Natural killer cell treated with Interleukin-12 subunit alpha and Interleukin-12 subunit beta and Interleukin-15 and Interleukin-18, amount 100 ng/mL, for 72 hours (primary cell): ENCODE measurements around the gene NCOR1. TPM values are rescaled to one million over a fixed set of nuclear protein-coding genes. Genes with fewer than 3 reads are reported as not detected.

Experiments used
- ATAC-seq, 2 donors: fragments of 150-1000 bp; cut with Tn5 transposase in 1 of 2; sonication (Bioruptor Pico), chemical (Tn5 transposase) in 1 of 2; 2 replicates each; pipeline ENCODE4 v1.10.0; 2021
- DNase-seq: peaks from one replicate; pipeline ENCODE4 v3.0.0; 2022; ENCODE audit warnings: low spot score
- H3K27ac Mint-ChIP-seq, 2 donors: 1 replicate in 1 of 2; 2 replicates in 1 of 2; pipeline ENCODE4 v1.8.0; 2022; ENCODE audit warnings: mixed read lengths in 2 of 2, mild to moderate bottlenecking in 1 of 2, moderate library complexity in 1 of 2
- H3K27me3 Mint-ChIP-seq, 2 donors: 1 replicate in 1 of 2; 2 replicates in 1 of 2; pipeline ENCODE4 v1.8.0; 2022; ENCODE audit warnings: mixed read lengths in 2 of 2
- H3K36me3 Mint-ChIP-seq: one replicate; pipeline ENCODE4 v1.8.0; 2022; ENCODE audit warnings: mixed read lengths
- H3K4me1 Mint-ChIP-seq, 2 donors: 1 replicate in 1 of 2; 2 replicates in 1 of 2; pipeline ENCODE4 v1.8.0; 2022; ENCODE audit warnings: low read depth in 2 of 2, mixed read lengths in 2 of 2, mild to moderate bottlenecking in 1 of 2
- H3K4me3 Mint-ChIP-seq: one replicate; pipeline ENCODE4 v1.8.0; 2022; ENCODE audit warnings: mixed read lengths
- H3K9me3 Mint-ChIP-seq: 2 replicates; pipeline ENCODE4 v1.8.0; 2022; ENCODE audit warnings: mixed read lengths
- total RNA-seq, 2 donors: library from RNA; stranded (reverse); gene quantifications; one replicate each; pipeline ENCODE4 v1.2.3, GENCODE V29; 2022

NCOR1 gene
- total RNA-seq, 2 donors from 2014 or later: 146 to 193 TPM

DNA sequence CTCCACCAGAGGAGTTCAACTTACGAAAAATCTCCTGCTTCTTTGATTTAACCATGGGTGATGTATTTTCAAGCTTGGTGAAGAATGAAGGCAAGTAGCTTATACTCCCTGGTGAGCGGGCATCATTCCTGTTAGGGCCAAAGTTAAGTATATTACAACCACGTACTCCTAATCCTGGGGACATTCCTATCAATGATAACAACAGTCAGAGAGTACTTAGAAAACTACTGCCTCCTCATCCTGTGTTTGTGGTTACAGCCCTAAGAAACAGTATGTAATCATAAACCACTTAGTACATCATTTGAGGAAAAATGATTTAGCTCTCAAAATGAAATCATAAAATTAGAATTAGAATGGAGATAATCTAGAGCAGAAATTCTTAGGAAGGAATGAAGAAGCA lies 168.4 kb downstream of the NCOR1 start:
- Mint-ChIP-seq H3K9me3 (no peaks in the 10 kb centered on the region), H3K27me3 (no peaks in the 10 kb centered on the region), H3K27ac (peak overlapping the region; percentile 22 to 54), H3K4me3 (no peak overlapping the region), H3K36me3 (peaks cover 33% of the 10 kb centered on the region), H3K4me1 (peaks cover 14% of the 10 kb centered on the region in 2 donors)
- no peak for DNase-seq
- no peak for ATAC-seq

DNA sequence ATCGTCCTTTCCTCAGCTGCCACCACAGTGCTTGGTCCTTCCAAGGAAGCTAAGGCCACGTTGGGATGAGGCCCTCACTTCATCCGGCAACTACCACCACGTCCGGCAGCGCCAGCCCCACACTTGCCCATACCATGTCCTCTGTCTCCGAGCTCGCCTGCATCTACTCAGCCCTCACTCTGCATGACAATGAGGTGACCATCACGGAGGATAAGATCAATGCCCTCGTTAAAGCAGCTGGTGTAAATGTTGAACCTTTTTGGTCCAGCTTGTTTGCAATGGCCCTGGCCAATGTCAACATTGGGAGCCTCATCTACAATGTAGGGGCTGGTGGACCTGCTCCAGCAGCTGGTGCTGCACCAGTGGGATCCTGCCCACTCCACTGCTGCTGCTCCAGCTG lies 170.8 kb downstream of the NCOR1 start:
- H3K4me1 Mint-ChIP-seq: peaks cover 11 to 14% of the 10 kb centered on the region in 2 donors
- no peaks in the 10 kb centered on the region for H3K9me3 Mint-ChIP-seq
- H3K4me3 Mint-ChIP-seq: no peak overlapping the region
- peaks cover 28% of the 10 kb centered on the region for H3K36me3 Mint-ChIP-seq
- no peak for ATAC-seq
- H3K27ac Mint-ChIP-seq: peak overlapping the region in 1 of 2 donors; percentile 31
- DNase-seq: no peak
- H3K27me3 Mint-ChIP-seq: no peaks in the 10 kb centered on the region

DNA sequence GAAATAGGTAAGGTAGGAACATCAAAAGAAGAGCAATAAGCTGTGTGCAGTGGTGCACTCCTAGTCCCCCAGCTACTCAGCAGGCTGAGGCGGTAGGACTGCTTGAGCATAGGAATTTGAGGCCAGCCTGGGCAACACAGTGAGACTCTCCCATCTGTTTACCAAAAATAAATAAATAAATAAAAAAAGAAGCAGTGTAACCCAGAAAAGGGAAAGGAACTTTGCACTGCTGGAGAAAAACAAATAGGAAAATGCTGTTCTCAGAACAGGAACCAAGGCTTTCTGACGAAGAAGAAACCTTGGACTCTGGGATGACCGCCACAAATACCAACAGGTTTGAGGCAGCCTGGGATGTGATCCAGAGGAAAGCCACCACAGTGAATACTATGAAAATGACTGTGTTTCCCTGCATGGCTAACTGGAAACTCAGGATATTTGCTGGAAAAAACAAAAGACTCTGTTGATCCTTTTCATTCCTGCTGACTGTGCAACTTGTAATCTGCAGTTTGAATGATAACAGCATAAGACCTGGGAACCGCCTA lies 174.6 kb downstream of the NCOR1 start:
- Mint-ChIP-seq H3K9me3 (no peaks in the 10 kb centered on the region), H3K27ac (no peak overlapping the region), H3K4me3 (no peak overlapping the region)

DNA sequence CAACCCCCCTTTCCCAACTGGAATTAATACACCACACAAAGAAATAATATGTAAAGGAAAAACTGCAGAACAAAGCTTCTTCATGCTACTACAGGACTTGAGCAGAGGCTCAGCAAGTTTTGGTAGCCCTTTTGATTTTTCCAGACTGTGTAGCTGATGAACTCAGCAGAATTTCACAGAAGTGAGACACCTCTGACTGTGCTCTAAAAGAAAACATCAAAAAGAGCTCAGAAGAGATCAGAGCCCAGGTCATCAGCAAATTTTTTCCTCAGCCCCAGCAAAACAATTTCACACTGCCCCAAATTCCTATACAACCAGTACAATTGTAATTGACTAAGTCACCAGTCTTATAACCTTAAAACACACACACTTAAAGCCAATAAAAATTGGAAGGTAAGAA lies 177.7 kb downstream of the NCOR1 start:
- H3K36me3 Mint-ChIP-seq: peaks cover 19% of the 10 kb centered on the region

More for the DNA sequence above, 174.6 kb downstream of the NCOR1 start:
- Mint-ChIP-seq H3K27me3 (no peaks in the 10 kb centered on the region), H3K4me1 (peaks cover under 1 to 14% of the 10 kb centered on the region in 2 donors), H3K36me3 (peaks cover 13% of the 10 kb centered on the region)
- no peak for ATAC-seq
- no peak for DNase-seq

DNA sequence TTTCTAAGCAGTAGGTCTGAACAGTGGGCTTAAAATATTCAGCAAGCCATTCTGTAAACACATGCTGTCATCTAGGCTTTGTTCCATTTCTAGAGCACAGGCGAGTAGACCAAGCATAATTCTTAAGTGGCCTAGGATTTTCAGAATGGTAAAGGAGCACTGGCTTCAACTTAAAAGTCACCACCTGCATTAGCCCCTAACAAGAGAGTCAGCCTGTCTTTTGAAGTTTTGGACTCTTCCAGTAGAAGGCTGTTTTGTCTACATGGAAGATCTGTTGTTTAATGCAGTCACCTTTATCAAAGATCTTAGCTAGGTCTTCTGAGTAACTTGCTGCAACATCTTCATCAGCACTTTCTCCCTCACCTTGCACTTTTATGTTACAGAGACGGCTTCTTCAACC lies 179.1 kb downstream of the NCOR1 start:
- no peak overlapping the region for H3K4me3 Mint-ChIP-seq
- H3K4me1 Mint-ChIP-seq: peaks cover 5 to 7% of the 10 kb centered on the region in 2 donors
- ATAC-seq: no peak
- no peak for DNase-seq
- H3K36me3 Mint-ChIP-seq: peaks cover 18% of the 10 kb centered on the region
- no peaks in the 10 kb centered on the region for H3K9me3 Mint-ChIP-seq
- no peaks in the 10 kb centered on the region for H3K27me3 Mint-ChIP-seq
- H3K27ac Mint-ChIP-seq: peak overlapping the region in 1 of 2 donors; percentile 59

More for the DNA sequence above, 177.7 kb downstream of the NCOR1 start:
- Mint-ChIP-seq H3K4me3 (no peak overlapping the region), H3K4me1 (peaks cover 5 to 11% of the 10 kb centered on the region in 2 donors), H3K27me3 (no peaks in the 10 kb centered on the region), H3K27ac (peak overlapping the region; percentile 57 to 59), H3K9me3 (no peaks in the 10 kb centered on the region)
- no peak for ATAC-seq
- no peak for DNase-seq

DNA sequence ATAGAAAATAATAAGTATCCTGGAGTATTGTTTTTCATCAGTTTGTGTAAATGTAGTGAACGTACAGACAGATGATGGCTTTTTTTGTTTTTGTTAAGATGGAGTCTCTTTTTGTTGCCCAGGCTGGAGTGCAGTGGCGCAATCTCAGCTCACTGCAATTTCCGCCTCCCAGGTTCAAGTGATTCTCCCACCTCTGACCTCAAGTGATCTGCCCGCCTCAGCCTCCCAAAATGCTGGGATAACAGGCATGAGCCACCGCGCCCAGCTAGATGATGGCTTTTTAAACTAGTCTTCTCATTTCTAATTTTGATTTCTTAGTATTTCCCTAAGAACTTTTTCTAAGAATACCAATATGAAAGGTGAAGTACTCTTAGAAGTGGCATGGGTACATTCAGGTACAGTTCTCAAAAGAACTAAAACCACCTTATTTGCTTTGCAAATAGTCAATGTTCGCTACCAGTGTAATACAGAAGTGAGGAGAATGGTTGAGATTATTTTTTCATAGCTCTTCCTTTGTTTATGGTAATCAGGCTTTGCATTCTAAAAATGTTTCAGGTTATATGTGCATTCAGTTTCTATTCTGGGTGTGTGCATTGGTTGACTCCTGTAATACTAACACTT lies 181.5 kb downstream of the NCOR1 start:
- Mint-ChIP-seq H3K4me1 (peaks cover 5 to 7% of the 10 kb centered on the region in 2 donors), H3K4me3 (no peak overlapping the region), H3K27ac (peak overlapping the region in 1 of 2 donors; percentile 56), H3K36me3 (peaks cover 18% of the 10 kb centered on the region), H3K27me3 (no peaks in the 10 kb centered on the region), H3K9me3 (no peaks in the 10 kb centered on the region)
- DNase-seq (no peak), ATAC-seq (no peak)

DNA sequence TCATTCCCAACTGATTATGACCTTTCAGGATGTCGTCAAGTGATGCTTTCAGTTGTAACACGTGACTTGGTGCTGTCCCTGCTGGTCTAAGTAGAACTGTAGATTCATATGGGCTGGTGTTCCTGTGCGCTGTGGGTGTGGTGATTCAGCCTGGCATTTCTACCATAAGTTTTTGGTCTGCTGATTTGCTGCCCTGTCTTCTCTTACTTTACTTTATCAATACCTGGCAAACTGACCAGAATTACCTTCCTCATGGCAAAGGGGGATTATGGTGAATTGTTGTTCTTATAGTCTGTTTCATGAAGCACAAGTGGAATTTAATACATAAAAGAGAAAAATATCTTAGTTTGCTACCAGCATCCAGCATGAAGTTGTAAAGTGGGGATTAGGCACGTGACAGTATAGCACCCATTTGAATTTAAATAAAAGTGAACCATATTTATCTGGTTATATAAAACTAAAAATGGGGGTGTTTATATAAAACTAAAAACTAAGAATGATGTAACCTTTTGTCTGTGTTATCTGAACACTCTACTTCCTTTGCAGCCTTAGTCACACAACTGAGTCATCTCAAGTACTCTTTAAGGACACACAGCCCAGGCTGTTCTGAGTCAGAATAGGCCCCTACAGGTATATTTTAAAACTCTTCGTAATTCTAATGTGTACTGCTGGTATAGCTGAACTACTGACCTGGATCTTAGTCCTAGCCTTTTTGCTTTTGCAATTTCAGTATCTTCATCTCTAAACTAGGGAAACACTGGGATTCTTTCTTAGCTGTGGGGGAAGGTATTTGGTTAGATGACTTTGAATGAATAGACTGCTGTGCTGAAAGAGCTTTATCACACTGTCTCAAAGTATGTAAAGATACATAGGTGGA lies 187.4 kb downstream of the NCOR1 start:
- DNase-seq (no peak), ATAC-seq (peak; percentile 91 to 99)
- H3K4me1 Mint-ChIP-seq: peaks cover 8 to 21% of the 10 kb centered on the region in 2 donors
- H3K36me3 Mint-ChIP-seq: peaks cover 37% of the 10 kb centered on the region
- no peaks in the 10 kb centered on the region for H3K9me3 Mint-ChIP-seq
- H3K27me3 Mint-ChIP-seq: no peaks in the 10 kb centered on the region
- H3K27ac Mint-ChIP-seq: peak overlapping the region; percentile 83 to 86
- peak overlapping the region; percentile 59 for H3K4me3 Mint-ChIP-seq

DNA sequence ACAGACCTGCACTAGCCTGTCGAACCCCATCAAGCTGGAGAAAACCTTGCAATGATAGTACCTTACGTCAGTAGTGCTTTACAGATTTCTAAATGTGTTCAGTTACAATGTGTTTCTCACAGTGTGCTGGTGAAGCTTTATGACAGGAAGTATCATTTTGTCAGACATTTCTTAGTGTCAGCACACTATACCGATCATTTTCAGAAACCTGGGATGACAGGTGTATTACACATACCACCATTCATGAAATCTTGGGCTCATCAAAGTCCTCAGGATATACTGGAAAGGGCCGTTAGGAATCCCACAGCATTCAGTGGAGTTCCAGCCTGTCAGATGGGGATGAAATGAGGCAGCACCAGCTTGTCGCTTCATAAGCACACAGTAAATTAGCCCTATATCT lies 188.4 kb downstream of the NCOR1 start:
- Mint-ChIP-seq H3K27ac (peak overlapping the region; percentile 83 to 86), H3K4me3 (peak overlapping the region; percentile 59), H3K4me1 (peaks cover 8 to 21% of the 10 kb centered on the region in 2 donors), H3K36me3 (peaks cover 31% of the 10 kb centered on the region), H3K9me3 (no peaks in the 10 kb centered on the region), H3K27me3 (no peaks in the 10 kb centered on the region)
- DNase-seq (no peak), ATAC-seq (no peak)

DNA sequence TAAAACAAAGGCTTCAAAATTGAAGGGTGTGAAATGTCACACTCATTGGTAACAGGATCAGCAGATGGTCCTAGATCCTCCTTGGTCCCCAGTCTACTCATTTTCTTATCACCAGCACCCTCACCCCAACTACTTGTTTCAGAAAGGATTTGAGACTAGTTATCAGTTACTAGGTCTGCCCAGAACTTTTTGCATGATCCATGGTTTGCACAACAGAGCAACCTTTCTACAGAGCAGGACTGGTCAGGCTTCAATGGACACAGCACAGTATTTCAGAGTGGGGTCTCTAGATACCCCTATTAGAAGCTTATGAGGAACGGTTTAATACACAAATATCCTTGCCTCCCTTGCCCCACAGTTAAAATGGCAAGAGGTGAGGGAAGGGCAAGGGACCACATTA lies 190.1 kb downstream of the NCOR1 start:
- DNase-seq (no peak), ATAC-seq (no peak)
- H3K27ac Mint-ChIP-seq: peak overlapping the region in 1 of 2 donors; percentile 83
- H3K36me3 Mint-ChIP-seq: peaks cover 34% of the 10 kb centered on the region
- no peak overlapping the region for H3K4me3 Mint-ChIP-seq
- no peaks in the 10 kb centered on the region for H3K9me3 Mint-ChIP-seq
- peaks cover 12 to 21% of the 10 kb centered on the region in 2 donors for H3K4me1 Mint-ChIP-seq
- H3K27me3 Mint-ChIP-seq: no peaks in the 10 kb centered on the region

DNA sequence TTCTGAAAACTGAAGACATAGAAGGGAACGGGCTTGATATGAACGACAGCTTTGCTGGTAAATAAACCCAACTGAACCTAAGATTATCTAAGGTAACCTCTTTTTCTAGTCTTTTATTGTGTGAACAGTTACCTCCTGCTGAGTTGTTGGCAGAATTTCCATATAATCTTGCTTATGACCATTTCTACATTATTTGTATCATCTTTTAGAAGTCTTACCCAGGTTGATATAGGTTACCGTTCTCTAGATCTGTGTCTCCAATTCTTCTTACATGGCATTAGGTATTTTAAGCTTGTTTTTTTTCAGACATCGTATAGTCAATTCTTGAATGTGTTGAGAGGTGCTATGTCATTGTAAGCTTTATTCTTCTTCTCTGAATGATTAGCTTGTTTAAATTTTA lies 191.5 kb downstream of the NCOR1 start:
- no peak for DNase-seq
- Mint-ChIP-seq H3K4me1 (peaks cover 12 to 21% of the 10 kb centered on the region in 2 donors), H3K27ac (no peak overlapping the region), H3K36me3 (peaks cover 36% of the 10 kb centered on the region), H3K27me3 (no peaks in the 10 kb centered on the region), H3K4me3 (no peak overlapping the region), H3K9me3 (no peaks in the 10 kb centered on the region)
- no peak for ATAC-seq

DNA sequence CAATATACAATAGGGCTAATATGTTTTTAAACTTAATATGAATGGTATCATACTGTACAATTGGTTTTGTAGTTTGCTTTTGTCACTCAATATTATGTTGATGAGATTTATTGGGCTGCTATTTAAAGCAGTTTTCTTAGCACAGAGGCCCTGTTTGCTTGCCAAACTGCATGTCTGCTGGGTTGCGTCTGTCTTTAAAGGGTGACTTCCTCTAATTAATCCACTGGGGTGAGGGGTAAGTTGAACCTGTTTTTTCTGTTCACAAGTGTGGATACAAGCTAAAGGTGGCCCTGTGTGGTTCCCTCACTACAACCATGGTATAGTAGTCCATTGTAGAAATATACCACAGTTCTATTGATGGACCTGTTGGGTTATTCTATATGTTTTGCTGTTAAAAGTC lies 196.0 kb downstream of the NCOR1 start:
- Mint-ChIP-seq H3K27me3 (no peaks in the 10 kb centered on the region), H3K4me3 (no peak overlapping the region), H3K9me3 (no peaks in the 10 kb centered on the region), H3K4me1 (peaks cover 4 to 6% of the 10 kb centered on the region in 2 donors), H3K27ac (no peak overlapping the region), H3K36me3 (peaks cover 12% of the 10 kb centered on the region)
- DNase-seq (no peak), ATAC-seq (no peak)

DNA sequence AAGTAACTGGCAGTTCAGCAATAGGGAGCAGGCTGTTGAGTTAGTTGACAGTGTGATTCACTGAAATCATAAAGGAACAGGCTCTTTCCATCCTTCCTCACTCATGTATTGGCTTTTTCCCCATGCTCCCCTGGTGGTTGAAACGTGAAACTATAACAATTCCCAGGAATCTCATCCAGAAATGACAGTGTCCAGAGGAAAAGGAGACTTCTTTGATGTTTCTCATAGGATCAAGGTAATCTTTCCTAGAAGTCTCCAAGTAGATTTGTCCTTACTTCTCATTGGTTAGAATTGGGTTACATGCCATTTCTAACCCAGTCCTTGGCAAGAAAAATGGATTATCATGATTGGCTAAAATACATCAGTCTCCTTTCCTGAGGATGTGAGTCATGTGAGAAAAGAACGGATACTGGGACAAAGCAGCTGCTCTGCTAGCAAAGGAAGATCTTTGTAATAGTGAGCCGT lies 201.4 kb downstream of the NCOR1 start:
- Mint-ChIP-seq H3K36me3 (peaks cover 12% of the 10 kb centered on the region), H3K4me1 (peaks cover 8 to 11% of the 10 kb centered on the region in 2 donors), H3K4me3 (no peak overlapping the region), H3K9me3 (no peaks in the 10 kb centered on the region), H3K27ac (no peak overlapping the region), H3K27me3 (no peaks in the 10 kb centered on the region)
- DNase-seq: no peak
- ATAC-seq: no peak

DNA sequence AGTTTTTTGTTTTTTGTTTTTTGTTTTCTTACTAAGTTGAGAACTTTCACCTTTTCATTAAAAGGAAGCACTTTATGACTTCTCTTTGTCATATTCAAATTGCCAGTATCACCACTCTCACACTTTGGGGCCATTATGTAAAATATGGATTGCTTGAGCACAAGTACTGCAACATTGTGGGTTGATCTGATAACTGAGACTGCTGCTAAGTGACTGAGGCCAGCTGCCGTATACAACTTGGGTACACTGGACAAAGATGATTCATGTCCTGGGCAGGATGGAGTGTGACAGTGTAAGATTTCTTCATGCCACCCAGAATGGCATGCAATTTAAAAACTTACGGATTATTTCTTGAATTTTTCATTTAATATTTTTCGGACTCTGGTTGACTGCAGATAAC lies 207.9 kb downstream of the NCOR1 start:
- H3K27me3 Mint-ChIP-seq: no peaks in the 10 kb centered on the region
- DNase-seq (no peak), ATAC-seq (peak; percentile 69 to 85)
- H3K36me3 Mint-ChIP-seq: peaks cover 50% of the 10 kb centered on the region
- H3K4me3 Mint-ChIP-seq: no peak overlapping the region
- H3K9me3 Mint-ChIP-seq: no peaks in the 10 kb centered on the region
- H3K27ac Mint-ChIP-seq: peak overlapping the region in 1 of 2 donors; percentile 8
- peaks cover 15 to 24% of the 10 kb centered on the region in 2 donors for H3K4me1 Mint-ChIP-seq

DNA sequence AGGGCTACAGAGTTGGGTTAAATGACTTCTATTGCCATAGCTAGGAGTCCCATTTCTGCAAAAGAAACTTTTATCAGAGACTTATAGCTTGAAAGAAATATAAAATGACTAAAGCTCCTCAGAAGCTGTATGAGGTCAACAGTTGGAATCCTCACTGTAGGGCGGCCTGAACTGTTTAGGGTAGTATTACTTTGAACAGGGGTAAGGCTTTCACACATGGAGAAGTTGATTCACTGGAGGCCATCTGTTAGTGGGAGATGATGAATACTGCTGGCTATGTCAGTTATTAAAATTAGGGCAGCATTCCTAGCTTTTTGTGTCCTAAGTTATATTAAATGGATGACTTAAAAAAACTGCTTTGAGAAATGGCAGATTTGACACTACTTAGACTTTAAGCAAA lies 209.7 kb downstream of the NCOR1 start:
- Mint-ChIP-seq H3K27me3 (no peaks in the 10 kb centered on the region), H3K4me1 (peaks cover 27 to 31% of the 10 kb centered on the region in 2 donors), H3K4me3 (no peak overlapping the region), H3K9me3 (no peaks in the 10 kb centered on the region), H3K36me3 (peaks cover 64% of the 10 kb centered on the region), H3K27ac (no peak overlapping the region)
- ATAC-seq (no peak), DNase-seq (no peak)
